ENCODE measurements around the gene PLCB3.

Gene PLCB3

DNA sequence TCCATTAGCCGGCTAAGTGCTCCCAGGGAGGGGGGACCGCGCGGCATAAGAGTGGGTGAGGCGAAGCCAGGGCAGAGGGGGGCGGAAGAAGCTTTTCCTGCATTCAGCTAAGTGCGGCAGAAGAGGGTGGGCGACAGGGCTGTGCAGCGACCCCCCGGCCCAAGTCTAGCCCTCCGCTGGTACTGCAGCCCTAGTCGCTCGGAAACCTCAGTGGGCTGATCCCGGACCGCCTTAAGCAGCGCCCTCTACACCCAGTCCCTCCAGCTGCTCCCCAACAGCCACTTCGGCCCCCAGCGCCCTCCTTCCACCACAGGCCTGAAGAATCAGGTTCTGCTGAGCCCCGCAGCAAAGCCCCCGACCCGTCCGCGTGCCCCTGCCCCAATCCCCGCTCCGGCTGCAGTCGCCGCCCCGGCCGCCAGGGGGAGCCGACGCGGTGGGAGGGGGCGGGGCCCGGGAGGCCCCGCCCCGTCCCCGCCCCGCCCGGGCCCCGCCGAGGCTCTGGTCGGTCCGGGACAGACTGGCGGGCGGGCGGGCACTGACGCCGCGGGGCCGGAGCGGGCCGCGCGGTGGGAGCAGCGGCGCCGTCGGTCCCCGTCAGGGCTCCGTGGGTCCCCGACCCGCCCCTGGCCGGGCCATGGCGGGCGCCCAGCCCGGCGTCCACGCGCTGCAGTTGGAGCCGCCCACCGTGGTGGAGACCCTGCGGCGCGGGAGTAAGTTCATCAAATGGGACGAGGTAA is at the start of gene PLCB3:
Gene PLCB3 (plus strand): TSS at position 515 of the 737 bp plus-strand sequence. CDS start 120 bp downstream, at position 635.
- peak in 1 of 2 experiments; percentile 40 for DNase-seq (ENCODE audit: low read depth in 2 of 2)

DNA sequence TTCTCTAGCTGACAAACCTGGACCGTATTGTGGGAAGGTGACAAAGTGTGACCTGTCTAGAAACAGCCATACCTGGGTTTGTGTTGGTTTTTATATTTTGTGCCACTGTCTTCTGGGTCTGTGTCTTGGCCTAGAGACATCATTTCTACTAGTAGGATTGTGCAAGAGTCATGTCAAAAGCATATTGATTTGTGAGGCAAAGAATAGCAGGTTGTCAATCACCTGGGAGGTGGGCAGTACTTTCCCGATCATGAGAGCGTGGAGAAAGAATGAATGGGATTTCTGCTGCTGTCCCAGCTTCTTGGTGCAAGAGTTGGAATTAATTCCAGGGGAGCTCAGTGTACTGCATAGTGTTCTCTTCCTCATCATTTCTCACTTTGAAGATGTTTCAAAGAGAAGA is 49.8 kb upstream of the PLCB3 start:
- DNase-seq (ENCODE audit: low read depth in 2 of 2), result no peak

DNA sequence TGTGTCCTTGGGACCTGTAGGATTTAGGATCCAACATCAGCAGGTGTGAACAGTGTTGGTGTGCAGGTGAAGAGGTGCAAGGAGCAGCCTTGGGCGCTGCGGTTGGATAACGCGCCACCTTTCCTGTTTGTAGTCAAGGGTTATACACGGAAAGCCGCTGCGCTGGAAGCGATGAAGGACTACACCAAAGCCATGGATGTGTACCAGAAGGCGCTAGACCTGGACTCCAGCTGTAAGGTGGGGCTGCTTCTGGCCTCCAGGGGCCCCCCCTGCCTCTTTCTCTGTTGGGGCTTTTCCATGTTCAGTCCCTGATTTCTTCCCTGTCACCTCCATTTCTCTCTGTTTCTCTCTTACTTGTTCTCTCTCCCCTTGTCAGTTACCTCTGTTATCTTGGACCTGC is 48.3 kb upstream of the PLCB3 start:
- DNase-seq (ENCODE audit: low read depth in 2 of 2), result no peak

DNA sequence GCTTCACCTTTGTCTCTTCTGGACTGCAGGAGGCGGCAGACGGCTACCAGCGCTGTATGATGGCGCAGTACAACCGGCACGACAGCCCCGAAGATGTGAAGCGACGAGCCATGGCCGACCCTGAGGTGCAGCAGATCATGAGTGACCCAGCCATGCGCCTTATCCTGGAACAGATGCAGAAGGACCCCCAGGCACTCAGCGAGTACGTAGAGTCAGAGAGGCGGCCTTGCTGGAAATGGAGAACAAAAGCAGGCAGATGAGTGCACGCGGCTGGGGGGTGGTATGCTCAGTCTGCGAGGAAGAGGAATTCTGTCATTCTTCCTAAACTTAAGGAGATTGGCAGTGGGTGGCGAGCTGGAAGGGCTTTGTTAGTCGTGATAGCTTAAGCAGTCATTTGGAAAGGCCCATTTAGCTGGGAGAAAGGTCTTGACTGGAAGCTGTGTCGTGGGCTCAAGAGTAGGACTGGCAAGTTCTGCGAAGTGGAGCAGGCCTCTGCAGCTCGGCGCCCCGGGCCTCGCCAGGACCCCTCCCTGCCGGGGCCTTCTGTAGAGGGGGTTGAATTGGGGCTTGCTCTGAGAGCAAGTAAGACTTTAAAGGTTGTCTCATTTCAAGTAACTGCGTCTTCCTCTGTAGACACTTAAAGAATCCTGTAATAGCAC is 47.8 kb upstream of the PLCB3 start:
- no peak for DNase-seq (ENCODE audit: low read depth in 2 of 2)

DNA sequence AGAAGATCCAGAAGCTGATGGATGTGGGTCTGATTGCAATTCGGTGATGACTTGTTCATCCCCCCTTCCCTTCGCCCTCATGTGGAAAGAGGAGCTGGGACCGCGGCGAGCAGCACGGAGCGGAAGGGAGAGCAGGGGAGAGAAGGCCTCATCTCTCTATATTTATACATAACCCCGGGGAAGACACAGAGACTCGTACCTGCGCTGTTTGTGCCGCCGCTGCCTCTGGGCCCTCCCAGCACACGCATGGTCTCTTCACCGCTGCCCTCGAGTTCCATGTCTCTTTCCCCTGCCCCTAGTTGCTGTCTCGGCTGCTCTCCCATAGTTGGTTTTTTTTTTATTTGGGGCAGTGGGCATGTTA is 47.3 kb upstream of the PLCB3 start:
- DNase-seq (ENCODE audit: low read depth in 2 of 2), result no peak

DNA sequence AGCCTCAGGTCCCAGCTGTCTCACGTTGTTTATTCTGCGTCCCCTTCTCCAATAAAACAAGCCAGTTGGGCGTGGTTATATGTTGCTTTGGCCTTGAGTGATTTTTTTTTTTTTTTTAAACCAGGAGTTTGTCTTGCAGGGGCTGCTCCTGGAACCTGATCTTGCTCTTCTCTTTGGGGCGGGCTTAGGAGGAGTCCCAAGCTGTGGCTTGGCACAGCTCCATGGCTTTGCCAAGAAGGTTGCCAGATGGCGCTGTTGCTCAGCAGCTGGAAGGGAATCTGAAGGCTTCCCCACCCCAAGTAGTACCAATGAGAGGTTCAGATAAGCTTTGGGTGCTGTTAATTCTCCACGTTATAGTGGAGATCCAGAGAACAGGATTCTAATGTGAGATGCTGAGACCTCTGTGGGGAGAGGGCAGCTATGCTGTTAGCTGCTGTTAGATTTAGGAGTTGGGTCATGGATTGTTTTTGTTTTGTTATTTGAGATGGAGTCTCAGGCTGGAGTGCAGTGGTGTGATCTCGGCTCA is 46.8 kb upstream of the PLCB3 start:
- peak; percentile 52 to 60 for DNase-seq (ENCODE audit: low read depth in 2 of 2)

DNA sequence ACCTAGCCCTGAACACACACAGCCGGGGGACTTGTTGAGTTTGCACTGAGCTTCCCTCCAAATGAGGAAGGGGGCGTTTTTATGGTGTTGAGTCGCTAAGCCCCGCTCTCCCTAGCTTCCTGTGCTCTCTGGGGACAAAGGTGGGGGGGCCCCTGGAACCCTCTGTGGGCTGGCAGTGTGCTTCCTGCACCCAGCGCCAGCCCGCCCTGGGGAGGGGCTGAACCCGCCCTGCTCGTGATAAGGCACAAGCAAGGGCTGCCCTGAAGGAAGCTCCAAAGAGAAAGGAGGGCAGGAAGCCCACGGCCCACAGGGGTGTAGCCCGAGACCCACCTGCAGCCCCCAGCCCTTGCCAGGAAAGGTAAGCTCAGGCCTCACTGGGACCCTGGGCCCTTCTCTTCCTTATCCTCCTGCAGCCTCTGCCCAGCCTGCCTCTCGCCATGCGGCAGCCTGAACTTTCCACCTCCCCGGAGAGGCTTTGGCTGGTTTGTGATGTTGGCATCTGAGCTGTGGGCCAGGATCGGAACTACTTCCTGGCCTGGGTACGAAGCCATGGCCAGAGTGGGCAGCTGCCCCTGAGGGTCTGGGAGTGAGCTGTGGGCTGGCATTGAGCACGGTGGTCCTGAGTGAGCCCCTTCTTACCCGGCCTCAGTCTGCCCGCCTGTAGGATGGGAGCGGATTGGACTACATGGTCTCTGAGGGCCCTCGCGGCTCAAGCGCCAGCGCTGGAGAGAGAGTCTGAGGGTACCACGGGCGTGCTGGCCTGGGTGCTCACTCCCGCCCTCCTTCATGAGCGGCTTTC is 44.7 kb upstream of the PLCB3 start, which contains the start of gene FERMT3:
Gene FERMT3 (plus strand): TSS at position 265 of the 799 bp plus-strand sequence. CDS start 644 bp downstream, outside the sequence.
- peak; percentile 58 to 84 for DNase-seq (ENCODE audit: low read depth in 2 of 2)

DNA sequence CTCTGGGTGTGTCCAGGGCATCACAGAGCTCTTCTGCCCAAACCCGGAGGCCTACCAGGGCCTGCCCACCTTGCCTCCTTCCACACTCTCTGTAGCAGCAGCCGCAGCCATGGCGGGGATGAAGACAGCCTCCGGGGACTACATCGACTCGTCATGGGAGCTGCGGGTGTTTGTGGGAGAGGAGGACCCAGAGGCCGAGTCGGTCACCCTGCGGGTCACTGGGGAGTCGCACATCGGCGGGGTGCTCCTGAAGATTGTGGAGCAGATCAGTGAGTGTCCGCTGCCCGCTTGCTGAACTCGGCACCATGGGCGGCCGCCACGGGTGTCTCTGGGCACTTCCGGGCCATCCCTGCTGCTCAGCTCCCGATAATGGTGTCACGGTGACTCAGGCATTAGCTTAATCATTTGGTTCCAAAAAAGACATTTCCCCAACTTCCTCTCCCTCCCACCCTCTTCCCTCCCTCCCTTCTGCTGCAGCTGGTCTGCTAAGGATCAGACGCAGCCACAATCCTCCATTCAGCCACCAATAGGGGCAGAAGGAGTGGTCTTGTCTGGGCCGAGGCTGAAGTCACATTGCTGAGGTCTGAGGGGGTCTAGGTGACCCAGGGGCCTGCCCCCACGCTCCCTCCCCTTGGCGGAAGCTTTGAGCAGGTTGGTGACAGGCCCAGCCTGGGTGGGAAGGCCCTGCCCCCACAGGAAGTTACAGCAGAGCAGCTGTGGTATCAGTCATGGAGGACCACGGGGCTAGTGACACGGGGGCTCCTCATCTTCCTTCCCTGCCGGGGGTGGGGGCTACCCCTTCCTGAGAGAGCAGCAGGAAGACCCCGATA is 43.9 kb upstream of the PLCB3 start:
- DNase-seq (ENCODE audit: low read depth in 2 of 2), result peak; percentile 61 to 70

DNA sequence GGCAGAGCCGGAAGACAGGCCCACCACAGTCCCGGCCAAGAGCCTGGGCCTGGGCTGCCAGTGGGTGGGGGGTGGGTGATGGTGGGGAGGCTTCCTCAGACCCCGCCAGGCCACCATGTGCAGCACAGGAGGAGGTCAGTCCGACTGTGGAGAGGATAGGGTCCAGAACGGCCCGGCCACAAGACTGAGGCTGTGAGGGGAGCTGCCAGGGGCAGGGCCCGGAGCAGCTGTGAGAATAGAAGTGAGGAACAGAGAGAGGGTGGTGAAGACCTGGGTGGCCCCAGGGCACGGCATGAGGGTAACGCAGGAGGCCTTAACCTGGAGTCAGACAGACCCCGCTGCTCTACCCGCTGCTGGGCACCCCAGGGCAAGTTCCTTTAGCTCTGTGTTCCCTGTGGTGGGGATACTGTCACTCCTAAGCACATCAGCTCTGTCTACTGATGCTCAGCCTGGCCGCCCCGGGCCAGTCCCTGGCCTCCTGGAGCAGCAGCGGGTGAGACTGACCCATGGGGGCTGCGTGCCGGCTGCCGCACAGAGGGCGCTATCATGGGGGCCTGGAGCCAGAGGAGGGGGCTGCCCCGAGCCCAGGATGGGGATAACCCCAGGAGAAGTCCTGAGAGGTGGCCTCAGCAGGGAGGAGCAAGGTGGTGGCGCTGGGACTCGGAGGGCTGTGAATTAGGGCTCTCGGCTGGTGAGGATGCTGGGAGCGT is 43.1 kb upstream of the PLCB3 start:
- DNase-seq (ENCODE audit: low read depth in 2 of 2), result no peak

DNA sequence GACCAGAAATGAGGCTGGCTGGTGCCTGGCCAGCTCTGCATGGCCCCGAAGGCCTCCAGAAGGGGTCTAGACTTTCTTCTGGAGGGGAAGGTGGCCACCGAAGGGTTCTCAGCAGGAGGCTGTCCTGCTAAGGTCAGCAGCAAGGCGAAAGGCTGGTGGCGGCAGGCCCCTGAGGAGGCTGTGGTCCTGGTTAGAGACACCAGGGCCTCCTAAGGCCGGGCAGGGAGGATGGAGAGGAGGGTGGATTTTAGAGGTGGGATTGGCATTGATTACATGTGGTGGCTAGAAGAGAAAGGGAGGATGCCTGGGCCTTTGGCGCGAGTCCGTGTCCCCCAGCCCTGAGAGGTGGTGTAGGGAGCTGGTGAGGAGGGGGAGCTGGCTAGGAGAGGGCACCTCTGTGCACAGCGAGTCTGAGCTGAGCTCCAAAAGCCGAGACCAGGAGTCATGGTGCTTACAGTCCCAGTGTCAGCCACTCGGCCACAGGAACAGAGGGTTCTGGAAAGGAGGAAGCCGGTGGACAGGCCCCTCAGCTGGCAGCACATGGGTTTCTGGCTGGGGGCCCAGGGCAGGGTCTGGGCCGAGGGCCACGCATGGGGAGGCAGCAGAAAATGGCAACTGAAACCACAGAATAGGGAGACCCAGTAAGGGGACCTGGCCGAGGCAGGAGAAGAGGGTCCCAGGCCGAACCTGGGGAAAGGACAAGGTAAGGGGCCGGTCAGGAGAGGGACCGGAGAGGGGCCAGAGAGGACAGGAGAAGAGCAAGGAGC is 42.4 kb upstream of the PLCB3 start:
- DNase-seq (ENCODE audit: low read depth in 2 of 2), result no peak

DNA sequence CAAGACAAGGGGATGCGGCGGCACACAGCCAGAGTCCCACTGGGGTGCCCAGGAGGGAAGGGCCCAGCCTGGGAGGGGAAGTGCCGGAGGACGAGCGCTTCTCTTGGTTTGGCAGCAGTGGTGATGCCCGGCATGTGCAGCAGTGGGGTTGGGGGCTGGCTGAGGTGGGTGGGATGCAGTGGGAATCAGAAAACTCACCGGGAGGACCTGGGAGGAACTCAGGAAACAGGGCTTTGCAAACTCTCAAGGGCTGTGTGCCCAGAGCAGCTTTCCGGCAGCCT is 41.8 kb upstream of the PLCB3 start:
- no peak for DNase-seq (ENCODE audit: low read depth in 2 of 2)

DNA sequence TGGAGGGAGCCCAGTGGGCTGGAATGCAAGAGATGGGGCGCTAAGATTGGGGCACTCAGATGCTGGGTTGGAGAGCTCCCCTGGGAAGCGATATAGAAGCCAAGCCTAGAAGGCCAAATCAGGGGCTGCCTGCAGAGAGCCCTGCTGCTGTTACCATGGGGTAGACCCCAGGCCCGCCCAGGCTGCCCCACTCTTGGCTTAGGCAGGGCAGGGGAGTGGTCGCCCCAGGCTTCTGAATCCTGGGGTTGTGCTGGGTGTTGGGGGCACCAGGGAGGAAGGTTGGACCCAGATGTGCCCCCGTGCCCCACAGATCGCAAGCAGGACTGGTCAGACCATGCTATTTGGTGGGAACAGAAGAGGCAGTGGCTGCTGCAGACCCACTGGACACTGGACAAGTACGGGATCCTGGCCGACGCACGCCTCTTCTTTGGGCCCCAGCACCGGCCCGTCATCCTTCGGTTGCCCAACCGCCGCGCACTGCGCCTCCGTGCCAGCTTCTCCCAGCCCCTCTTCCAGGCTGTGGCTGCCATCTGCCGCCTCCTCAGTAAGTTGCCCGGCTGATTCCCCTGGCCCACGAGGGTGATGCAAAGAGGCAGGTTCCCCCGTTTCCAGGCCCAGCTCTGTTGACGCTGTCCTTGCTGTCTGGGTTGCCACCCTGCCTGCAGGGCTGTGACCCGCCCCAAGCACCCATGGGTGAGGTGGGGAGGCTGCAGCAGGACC is 40.9 kb upstream of the PLCB3 start:
- DNase-seq (ENCODE audit: low read depth in 2 of 2), result no peak

DNA sequence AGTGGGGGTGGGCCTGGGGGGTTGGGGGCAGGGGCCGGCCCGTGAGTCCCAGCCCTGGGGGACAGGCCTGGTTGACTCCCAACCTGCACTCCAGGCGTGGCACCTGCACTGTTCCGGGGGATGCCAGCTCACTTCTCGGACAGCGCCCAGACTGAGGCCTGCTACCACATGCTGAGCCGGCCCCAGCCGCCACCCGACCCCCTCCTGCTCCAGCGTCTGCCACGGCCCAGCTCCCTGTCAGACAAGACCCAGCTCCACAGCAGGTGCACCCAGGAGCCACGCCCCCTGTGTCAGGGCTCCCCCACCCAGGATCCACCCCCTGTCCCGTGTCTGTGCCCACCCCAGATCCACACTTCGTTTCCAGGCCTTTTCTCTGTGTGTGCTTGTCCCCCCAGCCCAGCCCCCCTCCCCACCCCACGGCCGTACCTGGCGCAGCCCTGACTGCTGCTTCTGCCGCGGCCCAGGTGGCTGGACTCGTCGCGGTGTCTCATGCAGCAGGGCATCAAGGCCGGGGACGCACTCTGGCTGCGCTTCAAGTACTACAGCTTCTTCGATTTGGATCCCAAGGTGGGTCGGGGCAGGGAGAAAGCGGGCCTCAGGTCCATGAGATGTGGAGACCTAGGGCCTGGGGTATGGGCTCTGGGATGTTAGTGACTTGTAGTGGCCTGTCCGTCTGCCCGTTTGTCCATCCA is 40.0 kb upstream of the PLCB3 start:
- DNase-seq (ENCODE audit: low read depth in 2 of 2), result no peak

DNA sequence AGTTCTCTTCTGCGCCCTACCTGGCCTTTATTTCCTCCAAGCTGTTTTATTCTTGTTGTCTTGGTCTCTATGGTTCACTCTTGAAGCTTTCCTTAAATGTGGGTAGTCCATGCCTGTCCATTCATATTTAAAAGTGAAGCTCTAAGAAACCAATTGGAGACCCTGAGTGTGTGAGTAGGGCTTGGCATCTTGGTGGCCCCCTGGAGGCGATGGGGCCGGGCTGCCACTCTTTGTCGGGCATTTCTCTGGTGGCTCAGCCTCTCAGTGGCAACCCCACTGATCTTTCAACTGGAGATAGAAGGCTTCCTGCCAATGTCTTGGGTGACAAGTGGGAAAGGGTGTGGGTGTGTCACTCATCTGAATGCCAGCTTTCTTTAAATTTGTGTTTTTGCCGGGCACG is 34.5 kb upstream of the PLCB3 start:
- DNase-seq (ENCODE audit: low read depth in 2 of 2), result no peak

DNA sequence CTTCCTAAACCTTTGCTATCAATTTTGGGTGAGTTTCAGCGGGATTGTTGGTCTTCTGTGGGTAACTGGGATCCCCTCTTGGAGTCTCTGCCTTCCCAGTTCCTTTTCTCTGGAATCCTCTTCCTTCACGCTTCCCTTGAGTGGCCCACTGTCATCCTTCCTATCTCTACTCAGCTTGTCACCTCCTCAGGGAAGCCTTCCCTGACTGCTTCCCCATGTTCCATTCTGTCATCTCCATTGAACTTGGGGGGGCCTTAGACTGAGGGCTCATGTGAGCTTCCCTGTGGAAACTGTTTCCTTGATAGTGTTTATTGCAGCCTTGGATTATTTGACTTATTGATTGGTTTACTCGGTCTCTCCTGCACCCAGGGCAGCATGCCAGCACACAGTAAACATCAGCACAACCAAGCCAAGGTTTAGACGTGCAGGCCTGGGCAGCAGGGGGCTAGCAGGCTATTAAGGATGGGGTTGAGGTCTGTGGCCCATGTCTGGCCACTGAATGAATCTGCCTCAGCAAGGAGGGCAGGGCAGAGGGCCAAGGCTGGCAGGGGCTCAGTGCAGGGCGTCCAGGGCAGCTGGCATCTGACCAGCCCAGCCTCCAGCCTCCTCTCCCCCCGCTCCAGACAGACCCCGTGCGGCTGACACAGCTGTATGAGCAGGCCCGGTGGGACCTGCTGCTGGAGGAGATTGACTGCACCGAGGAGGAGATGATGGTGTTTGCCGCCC is 32.5 kb upstream of the PLCB3 start:
- DNase-seq (ENCODE audit: low read depth in 2 of 2), result no peak

DNA sequence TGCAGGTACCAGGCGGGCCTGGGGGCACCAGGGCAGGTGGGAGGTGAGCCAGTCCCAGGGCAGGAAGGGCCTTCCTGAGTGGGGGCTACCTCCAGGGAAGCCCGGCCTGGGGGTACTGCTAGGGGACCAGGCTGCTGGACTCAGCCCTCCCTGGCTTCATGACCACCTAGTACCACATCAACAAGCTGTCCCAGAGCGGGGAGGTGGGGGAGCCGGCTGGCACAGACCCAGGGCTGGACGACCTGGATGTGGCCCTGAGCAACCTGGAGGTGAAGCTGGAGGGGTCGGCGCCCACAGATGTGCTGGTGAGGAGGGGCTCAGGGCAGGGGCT is 32.0 kb upstream of the PLCB3 start:
- DNase-seq (ENCODE audit: low read depth in 2 of 2), result no peak

DNA sequence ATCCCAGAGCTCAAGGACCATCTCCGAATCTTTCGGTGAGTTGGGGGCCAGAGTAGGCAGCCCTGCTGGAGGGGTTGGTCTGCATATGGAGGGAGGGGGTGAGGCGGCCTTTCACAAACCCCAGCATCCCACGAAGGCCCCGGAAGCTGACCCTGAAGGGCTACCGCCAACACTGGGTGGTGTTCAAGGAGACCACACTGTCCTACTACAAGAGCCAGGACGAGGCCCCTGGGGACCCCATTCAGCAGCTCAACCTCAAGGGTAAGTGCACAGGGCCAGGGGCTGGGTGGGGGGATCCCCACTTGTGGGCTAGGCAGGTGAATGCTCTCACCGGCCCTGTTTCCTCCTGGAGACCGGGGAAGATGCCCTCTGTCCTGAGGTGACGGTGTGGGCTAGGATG is 31.6 kb upstream of the PLCB3 start:
- no peak for DNase-seq (ENCODE audit: low read depth in 2 of 2)

DNA sequence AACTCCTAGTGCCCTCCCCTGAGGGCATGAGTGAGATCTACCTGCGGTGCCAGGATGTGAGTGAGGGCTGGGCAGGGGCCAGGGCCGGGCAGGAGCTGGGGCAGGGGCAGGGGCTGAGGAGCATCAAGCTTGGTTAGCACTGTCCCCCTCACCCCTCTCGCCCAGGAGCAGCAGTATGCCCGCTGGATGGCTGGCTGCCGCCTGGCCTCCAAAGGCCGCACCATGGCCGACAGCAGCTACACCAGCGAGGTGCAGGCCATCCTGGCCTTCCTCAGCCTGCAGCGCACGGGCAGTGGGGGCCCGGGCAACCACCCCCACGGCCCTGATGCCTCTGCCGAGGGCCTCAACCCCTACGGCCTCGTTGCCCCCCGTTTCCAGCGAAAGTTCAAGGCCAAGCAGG is 31.1 kb upstream of the PLCB3 start:
- DNase-seq (ENCODE audit: low read depth in 2 of 2), result no peak

DNA sequence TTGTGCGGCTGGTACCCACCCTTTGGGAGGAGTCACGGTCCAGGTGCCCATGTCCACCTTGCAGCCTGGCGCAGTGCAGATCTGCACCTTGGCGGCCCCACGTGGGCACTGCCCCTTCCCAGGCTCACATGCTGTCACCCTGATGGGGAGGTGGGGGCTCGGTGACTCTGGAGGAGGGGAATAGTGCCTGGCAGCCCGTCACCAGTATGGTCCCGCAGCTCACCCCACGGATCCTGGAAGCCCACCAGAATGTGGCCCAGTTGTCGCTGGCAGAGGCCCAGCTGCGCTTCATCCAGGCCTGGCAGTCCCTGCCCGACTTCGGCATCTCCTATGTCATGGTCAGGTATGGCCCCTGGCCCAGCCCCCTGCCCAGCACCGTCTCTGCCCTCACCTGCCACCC is 30.5 kb upstream of the PLCB3 start:
- no peak for DNase-seq (ENCODE audit: low read depth in 2 of 2)

Measured in stimulated activated CD4-positive, alpha-beta T cell treated with anti-CD3 and anti-CD28 coated beads, Interleukin-12 subunit alpha, Interleukin-12 subunit beta, amount 100 ng/mL, for 24 hours (primary cell).